ENCODE data around the gene SPTSSB. TPM values are rescaled to one million over a fixed set of nuclear protein-coding genes. Genes with fewer than 3 reads are reported as not detected.

SPTSSB gene
- total RNA-seq, 2 experiments from 2014 or later = not detected

DNA sequence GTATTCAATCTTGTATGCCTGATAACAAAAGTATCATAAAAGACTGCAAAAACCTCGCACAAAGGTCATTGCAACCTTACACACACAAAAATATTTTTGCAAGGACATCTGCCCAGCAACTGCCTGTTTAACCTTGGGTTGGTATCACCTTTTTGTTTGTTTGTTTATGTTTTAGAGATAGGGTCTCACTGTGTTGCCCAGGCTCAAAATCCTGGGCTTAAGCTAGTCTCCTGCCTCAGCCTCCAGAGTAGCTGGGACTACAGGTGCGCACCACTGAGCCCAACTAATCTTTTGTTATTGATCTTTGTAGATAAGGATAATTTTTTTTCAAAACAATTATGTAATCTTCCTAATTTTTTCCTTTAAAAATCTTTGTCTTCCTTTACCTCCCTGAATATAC, 54.2 kb downstream of the SPTSSB start:
- CTCF ChIA-PET = no interaction called here
- no peak for DNase-seq
- H3K4me3 Mint-ChIP-seq = no peak overlapping the region

DNA sequence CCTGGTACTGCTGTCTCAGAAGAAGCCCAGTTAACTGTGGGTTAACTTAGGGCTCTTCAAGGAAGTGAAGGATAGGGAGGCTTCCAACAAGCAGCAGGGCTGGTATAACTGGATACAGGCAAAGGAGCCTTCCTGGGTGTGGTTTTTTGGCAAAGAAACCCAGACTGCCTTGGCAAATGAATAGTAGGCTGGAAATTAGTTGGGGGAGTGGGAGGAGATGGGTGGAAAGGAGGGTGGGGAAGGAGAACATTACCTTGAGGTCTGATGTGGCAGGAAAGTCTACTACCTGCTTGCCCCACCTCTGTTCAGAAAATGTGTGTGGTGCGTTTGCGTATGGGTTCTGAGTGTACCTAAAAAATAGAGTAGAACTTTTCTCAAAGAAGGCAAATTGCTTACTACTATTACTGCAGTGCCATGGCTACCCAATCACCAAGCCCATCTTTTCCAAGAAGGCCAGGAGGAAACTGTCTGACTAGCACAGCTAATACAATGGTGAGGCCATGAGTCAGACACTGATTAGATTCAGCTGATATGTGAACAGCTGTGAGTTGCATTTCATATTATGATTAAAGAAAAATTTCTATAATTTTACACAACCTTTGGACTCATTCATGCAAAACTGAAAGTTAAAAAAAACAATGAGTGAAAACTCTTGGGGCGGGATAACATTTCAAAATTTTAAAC, 55.2 kb downstream of the SPTSSB start:
- Mint-ChIP-seq H3K27me3 (peaks cover 71% of the 10 kb centered on the region), H3K36me3 (ENCODE audit: low read depth) (peaks cover 5% of the 10 kb centered on the region), H3K9me3 (peaks cover 17% of the 10 kb centered on the region), H3K4me3 (no peak overlapping the region), H3K4me1 (peaks cover 24% of the 10 kb centered on the region), H3K27ac (no peak overlapping the region)
- CTCF ChIA-PET = no interaction called here
- POLR2A ChIA-PET = no interaction called here
- no peak for DNase-seq

More for the DNA sequence above, 54.2 kb downstream of the SPTSSB start:
- H3K4me1 Mint-ChIP-seq = peaks cover 17% of the 10 kb centered on the region
- peaks cover 20% of the 10 kb centered on the region for H3K9me3 Mint-ChIP-seq
- H3K36me3 Mint-ChIP-seq (ENCODE audit: low read depth) = peaks cover 5% of the 10 kb centered on the region
- POLR2A ChIA-PET = no interaction called here
- no peak overlapping the region for H3K27ac Mint-ChIP-seq
- peaks cover 76% of the 10 kb centered on the region for H3K27me3 Mint-ChIP-seq

DNA sequence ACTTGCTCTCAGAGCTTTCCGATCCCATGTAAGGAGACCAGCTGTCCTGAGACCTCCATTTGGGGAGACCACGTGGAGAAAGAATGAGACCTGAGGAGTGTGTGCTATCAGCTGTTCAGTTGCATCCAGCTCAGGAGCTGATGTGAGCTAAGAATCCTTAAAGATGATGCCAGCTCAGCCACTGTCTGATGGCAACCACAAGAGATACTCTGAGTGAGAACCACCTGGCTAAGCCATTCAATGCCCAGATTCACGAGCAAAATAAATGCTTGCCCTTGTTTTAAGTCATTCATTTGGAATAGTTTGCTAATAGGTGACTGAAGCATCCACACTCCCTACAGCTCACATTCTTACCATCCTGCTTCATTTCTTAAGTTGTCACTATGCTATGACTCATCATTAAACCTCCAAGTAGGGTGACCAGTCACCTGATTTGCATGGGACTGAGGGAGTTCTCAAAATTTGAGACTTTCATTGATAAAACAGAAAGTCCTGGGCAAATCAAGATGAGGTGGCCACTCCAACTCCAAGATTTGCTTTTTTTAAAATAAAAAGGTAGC, 56.4 kb downstream of the SPTSSB start:
- Mint-ChIP-seq H3K9me3 (peaks cover 10% of the 10 kb centered on the region), H3K36me3 (ENCODE audit: low read depth) (peaks cover 7% of the 10 kb centered on the region), H3K4me1 (peaks cover 37% of the 10 kb centered on the region), H3K27ac (no peak overlapping the region), H3K4me3 (no peak overlapping the region), H3K27me3 (peaks cover 66% of the 10 kb centered on the region)
- ChIA-PET POLR2A (no interaction called here), CTCF (interaction anchor here (1.0 kb wide), 1 partner anchor 9 kb away, joined by 4 read pairs; no protein-coding TSS in a partner anchor)
- DNase-seq = no peak

DNA sequence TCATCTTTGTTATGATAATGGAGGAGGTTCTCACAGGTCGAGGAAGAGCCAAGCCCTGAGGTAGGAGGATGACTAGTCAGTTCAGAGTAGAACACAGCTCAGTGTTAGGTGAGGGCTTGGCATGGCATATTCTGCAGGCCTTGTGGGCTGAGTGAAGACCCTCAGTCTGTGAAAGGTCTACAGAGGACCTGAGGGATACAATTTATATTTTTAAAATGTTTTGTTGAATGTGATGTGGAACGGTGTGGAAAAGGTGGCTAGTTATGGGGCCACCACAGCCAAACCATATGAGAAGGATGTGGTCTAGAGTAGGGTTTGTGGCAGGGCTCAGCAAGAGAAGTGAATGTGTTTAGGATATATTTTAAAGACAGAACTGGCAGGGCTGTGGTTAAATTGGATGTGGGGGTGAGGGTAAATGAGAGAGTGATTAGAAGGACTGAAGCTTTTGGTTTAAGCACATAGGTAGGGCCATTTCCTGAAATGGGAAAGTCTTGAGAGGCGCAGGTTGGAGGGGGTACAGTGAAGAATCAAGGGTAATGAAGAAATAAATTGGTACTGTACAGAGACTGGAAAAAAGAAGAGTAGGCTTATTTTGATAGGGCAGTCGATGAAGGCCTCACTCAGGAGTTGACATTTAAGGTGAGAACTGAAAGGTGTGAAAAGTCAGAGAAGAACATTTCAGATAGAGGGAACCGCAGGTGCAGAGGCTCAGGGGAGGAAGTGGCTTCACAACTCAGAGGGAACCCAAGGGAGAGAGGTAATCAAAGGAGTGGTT, 60.5 kb downstream of the SPTSSB start:
- Mint-ChIP-seq H3K4me1 (peaks cover 41% of the 10 kb centered on the region), H3K36me3 (ENCODE audit: low read depth) (peaks cover 30% of the 10 kb centered on the region), H3K4me3 (peak overlapping the region; percentile 8), H3K27ac (peak overlapping the region; percentile 88), H3K9me3 (peaks cover 28% of the 10 kb centered on the region), H3K27me3 (peaks cover 66% of the 10 kb centered on the region)
- POLR2A ChIA-PET = no interaction called here
- CTCF ChIA-PET = no interaction called here
- DNase-seq = peak; percentile 83

DNA sequence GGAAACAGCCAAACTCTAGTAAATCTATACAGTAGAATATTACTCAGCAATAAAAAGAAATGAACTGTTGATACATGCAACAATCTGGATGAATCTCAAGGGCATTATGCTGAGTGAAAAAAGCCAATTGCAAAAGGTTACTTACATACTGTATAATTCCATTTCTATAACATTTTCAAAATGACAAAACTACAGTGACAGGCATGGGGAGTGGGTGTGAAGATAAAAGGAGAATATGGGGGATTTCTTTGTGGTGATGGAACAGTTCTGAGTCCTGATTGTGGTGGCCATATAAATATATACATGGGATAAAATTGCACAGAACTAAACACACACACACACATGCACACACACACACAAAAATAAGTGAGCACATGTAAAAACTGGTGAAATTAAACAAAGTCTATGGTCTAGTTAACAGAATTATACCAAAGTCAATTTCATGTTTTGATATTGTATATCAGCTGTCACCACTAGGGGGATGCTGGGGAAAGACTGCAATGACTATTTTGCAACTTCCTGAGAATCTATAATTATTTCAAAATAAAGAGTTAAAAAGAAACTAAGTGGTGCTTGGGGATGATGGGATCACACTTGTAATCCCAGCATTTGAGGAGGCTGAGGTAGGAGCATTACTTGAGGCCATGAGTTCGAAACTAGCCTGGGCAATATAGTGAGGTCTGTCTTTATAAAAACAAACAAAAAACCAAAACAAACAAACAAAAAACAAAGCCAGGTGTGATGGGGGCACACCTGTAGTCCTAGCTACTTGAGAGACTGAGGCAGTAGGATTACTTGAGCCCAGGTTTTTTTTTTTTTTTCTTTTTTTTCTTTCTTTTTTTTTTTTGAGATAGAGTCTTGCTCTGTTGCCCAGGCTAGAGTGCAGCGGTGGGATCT, 66.0 kb downstream of the SPTSSB start:
- Mint-ChIP-seq H3K4me3 (no peak overlapping the region), H3K4me1 (peaks cover 11% of the 10 kb centered on the region), H3K27me3 (peaks cover 71% of the 10 kb centered on the region), H3K36me3 (ENCODE audit: low read depth) (peaks cover 27% of the 10 kb centered on the region), H3K9me3 (peaks cover 23% of the 10 kb centered on the region), H3K27ac (no peak overlapping the region)
- peak; percentile 22 for DNase-seq
- ChIA-PET POLR2A (no interaction called here), CTCF (interaction anchor here (0.6 to 1.0 kb wide), 2 partner anchors 9 to 26 kb away, joined by 4 read pairs; no protein-coding TSS in a partner anchor)

DNA sequence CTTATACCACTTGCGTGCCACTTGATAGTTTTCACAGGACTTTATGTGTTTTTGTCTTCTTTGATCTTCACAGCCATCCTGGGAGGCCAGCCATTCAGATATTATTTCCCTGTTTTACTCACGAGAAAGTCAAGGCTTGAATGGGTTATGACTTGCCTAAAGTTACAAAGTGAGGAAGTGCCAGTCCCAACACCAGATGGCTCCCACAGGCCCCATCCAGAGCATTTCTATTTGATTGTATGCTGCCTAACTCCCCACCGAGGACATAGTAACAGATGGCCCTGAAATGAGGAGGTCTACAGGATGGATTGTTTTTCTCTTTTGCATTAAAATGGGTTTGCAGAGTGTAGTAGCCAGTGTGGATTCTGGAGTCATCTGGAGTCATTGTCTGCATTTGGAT, 74.5 kb downstream of the SPTSSB start:
- H3K9me3 Mint-ChIP-seq = peaks cover 26% of the 10 kb centered on the region
- no peaks in the 10 kb centered on the region for H3K4me1 Mint-ChIP-seq
- H3K27ac Mint-ChIP-seq = no peak overlapping the region
- no peak for DNase-seq
- ChIA-PET POLR2A (no interaction called here), CTCF (no interaction called here)
- peaks cover 22% of the 10 kb centered on the region for H3K27me3 Mint-ChIP-seq
- H3K4me3 Mint-ChIP-seq = no peak overlapping the region
- H3K36me3 Mint-ChIP-seq (ENCODE audit: low read depth) = peaks cover 3% of the 10 kb centered on the region

DNA sequence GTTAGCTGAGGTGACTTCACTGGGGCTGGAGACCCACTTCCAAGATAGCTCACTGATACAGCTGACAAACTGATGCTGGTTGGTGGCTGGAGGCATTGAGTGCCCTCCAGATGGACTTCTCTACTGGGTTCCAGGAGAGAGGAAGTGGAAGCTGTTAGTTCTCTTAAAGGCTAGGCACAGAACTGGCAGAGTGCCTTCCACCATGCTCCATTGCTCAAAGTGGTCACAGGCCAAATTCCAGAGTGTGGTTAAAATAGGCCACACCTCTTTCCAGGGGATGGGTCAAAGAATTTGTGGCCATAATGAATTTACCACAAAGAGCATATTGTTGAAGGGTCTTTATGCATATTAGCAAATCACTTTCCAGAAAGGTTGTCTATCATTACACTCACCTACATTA, 76.0 kb downstream of the SPTSSB start:
- peaks cover 17% of the 10 kb centered on the region for H3K27me3 Mint-ChIP-seq
- no peaks in the 10 kb centered on the region for H3K4me1 Mint-ChIP-seq
- DNase-seq = no peak
- ChIA-PET POLR2A (interaction anchor here (0.7 kb wide), 1 partner anchor 1530 kb away, joined by 3 read pairs; no protein-coding TSS in a partner anchor), CTCF (no interaction called here)
- H3K27ac Mint-ChIP-seq = no peak overlapping the region
- H3K36me3 Mint-ChIP-seq (ENCODE audit: low read depth) = peaks cover 3% of the 10 kb centered on the region
- peaks cover 26% of the 10 kb centered on the region for H3K9me3 Mint-ChIP-seq
- no peak overlapping the region for H3K4me3 Mint-ChIP-seq

Other genes with a start within 250 kb of the SPTSSB start
- 10 to 100 TPM; 37.0 to 42.4 TPM for gene NMD3, start 150.2 kb downstream of the SPTSSB start, total RNA-seq
- not detected for gene OTOL1, start 125.3 kb upstream of the SPTSSB start, total RNA-seq

Data from activated CD4-positive, alpha-beta T cell treated with anti-CD3 and anti-CD28 coated beads, Interleukin-2, amount 10 ng/mL, durations not matched to agents 7 days and 5 days (primary cell).